Measurements from ENCODE around the gene RIOK2. TPM values are rescaled to one million over a fixed set of nuclear protein-coding genes. Genes with fewer than 3 reads are reported as not detected.
A peak's percentile ranks its signal among the peaks of the same experiment; 100 is the strongest.

RIOK2 gene
- total and polyA plus RNA-seq, 4 donors, result 4.1 to 11.8 (median 10.1) TPM

GRCh38 chr5:97183930-97184213 is 825 bp upstream of the RIOK2 start (continued):
- TF ChIP-seq EGR1 (IDR thresholded peaks at IDR 0.05; ENCODE audit: low read depth in 2 of 2), result no peak
- TF ChIP-seq CTCF (IDR thresholded peaks at IDR 0.05; ENCODE audit: low read depth, low read length, missing input control), result no peak

GRCh38 chr5:97182571-97183099 is 412 bp downstream of the RIOK2 start:
- Histone ChIP-seq H3K9me3 (ENCODE audit: control insufficient read depth in 4 of 4, low read length in 3 of 4) (no peaks in the 10 kb centered on the region), H3K36me3 (ENCODE audit: control insufficient read depth in 4 of 4, insufficient read depth in 3 of 4, low read depth in 1 of 4, low read length in 3 of 4) (peaks cover 0 to 15% (median 13%) of the 10 kb centered on the region in 4 donors), H3K27ac (ENCODE audit: low read depth in 1 of 2, low read length in 2 of 2) (peak overlapping the region; percentile 77 to 97), H3K4me3 (ENCODE audit: low read depth in 1 of 3, low read length in 3 of 3) (peak overlapping the region; percentile 68 to 96 (median 95)), H3K9ac (ENCODE audit: low read depth in 1 of 2, low read length in 2 of 2) (peak overlapping the region; percentile 84 to 96), H3K27me3 (ENCODE audit: control insufficient read depth in 4 of 4, insufficient read depth in 4 of 4, low read length in 3 of 4) (no peaks in the 10 kb centered on the region), H3K4me1 (ENCODE audit: control insufficient read depth in 4 of 4, insufficient read depth in 4 of 4, low read length in 3 of 4) (peaks cover 0 to 22% (median 16%) of the 10 kb centered on the region in 4 donors)
- WGBS, result under 1% methylated on average over 12 of the region's 12 CpGs
- DNase-seq (ENCODE audit: low spot score), result peak; percentile 47
- no peak for TF ChIP-seq ATF3 (IDR thresholded peaks at IDR 0.05)

GRCh38 chr5:97181856-97182545 is 1.0 kb downstream of the RIOK2 start:
- Histone ChIP-seq H3K4me1 (ENCODE audit: control insufficient read depth in 4 of 4, insufficient read depth in 4 of 4, low read length in 3 of 4) (peaks cover 0 to 22% (median 16%) of the 10 kb centered on the region in 4 donors), H3K4me3 (ENCODE audit: low read depth in 1 of 3, low read length in 3 of 3) (peak overlapping the region; percentile 68 to 96 (median 95)), H3K36me3 (ENCODE audit: control insufficient read depth in 4 of 4, insufficient read depth in 3 of 4, low read depth in 1 of 4, low read length in 3 of 4) (peaks cover 0 to 21% (median 20%) of the 10 kb centered on the region in 4 donors), H3K9me3 (ENCODE audit: control insufficient read depth in 4 of 4, low read length in 3 of 4) (no peaks in the 10 kb centered on the region), H3K27ac (ENCODE audit: low read depth in 1 of 2, low read length in 2 of 2) (peak overlapping the region; percentile 77 to 97), H3K27me3 (ENCODE audit: control insufficient read depth in 4 of 4, insufficient read depth in 4 of 4, low read length in 3 of 4) (no peaks in the 10 kb centered on the region), H3K9ac (ENCODE audit: low read depth in 1 of 2, low read length in 2 of 2) (peak overlapping the region; percentile 84 to 96)
- no peak for DNase-seq (ENCODE audit: low spot score)
- TF ChIP-seq NR2F2 (IDR thresholded peaks at IDR 0.05) (no peak), ATF3 (IDR thresholded peaks at IDR 0.05) (no peak), HNF4G (IDR thresholded peaks at IDR 0.05) (no peak), SP1 (IDR thresholded peaks at IDR 0.05) (no peak), JUND (IDR thresholded peaks at IDR 0.05) (no peak), REST (IDR thresholded peaks at IDR 0.05) (no peak), RAD21 (IDR thresholded peaks at IDR 0.05) (no peak), EGR1 (IDR thresholded peaks at IDR 0.05; ENCODE audit: low read depth in 2 of 2) (no peak), GABPA (IDR thresholded peaks at IDR 0.05 in 1 of 2, conservative IDR thresholded peaks at IDR 0.05 in 1 of 2) (no peak), FOXA1 (IDR thresholded peaks at IDR 0.05) (no peak), CTCF (IDR thresholded peaks at IDR 0.05; ENCODE audit: low read depth, low read length, missing input control) (no peak), TAF1 (conservative IDR thresholded peaks at IDR 0.05) (no peak), YY1 (IDR thresholded peaks at IDR 0.05) (no peak), FOXA2 (IDR thresholded peaks at IDR 0.05) (no peak), ZBTB33 (IDR thresholded peaks at IDR 0.05) (no peak), RXRA (IDR thresholded peaks at IDR 0.05) (no peak), HNF4A (conservative IDR thresholded peaks at IDR 0.05) (no peak), MAX (IDR thresholded peaks at IDR 0.05) (no peak)
- 79% methylated on average over 4 of the region's 4 CpGs for WGBS

Data from liver (tissue), 9 donors.